ENCODE results near the gene ELP5.

The ELP5 gene

DNA sequence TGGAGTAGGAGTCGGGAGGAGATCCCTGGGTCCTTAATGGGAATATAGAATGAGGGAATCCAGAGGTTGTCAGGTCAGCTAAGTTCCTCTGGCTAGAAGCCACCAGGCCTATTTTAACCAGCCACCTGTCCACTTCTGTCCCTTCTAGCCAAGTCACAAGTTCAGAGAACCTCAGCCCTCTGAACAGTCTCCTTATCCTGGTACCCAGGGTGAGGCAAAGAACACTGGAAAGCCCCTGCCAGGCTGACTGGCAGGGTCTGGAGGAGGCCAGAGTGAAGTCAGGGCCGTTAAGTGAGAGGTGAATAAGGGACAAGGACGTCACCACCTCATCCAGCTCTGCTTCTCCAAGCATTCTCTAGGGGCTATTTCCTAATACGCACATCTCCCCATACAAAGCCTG is 3.2 kb upstream of the ELP5 start:
- ATAC-seq (ENCODE audit: low read depth) = no peak
- no peak overlapping the region for H3K4me3 ChIP-seq (ENCODE audit: severe bottlenecking)
- H3K36me3 ChIP-seq (ENCODE audit: low read depth) = peaks cover 36% of the 10 kb centered on the region

DNA sequence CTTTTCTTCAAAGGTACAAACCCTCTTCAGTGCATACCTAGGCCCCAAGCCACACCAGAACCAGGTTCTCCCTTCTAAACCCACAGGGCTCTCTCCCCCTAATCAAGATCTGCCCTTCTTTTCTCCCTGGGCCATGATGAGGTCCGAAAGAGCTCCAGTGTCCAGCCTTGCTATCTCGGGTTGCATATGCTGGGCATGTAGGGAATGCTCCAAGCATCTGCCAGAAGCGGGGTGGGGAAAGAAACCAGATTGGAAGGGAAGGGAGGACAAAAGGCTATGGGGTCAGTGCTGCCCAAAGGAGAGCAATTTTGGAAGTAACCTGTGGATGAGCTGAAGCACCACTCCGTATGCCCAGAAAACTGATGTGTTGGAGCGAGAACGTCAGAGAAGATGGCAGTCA is 2.8 kb upstream of the ELP5 start:
- no peak overlapping the region for H3K27ac ChIP-seq (ENCODE audit: poor library complexity, severe bottlenecking)
- no peaks in the 10 kb centered on the region for H3K9me3 ChIP-seq (ENCODE audit: severe bottlenecking)
- H3K27me3 ChIP-seq (ENCODE audit: insufficient read depth, poor library complexity, severe bottlenecking) = no peaks in the 10 kb centered on the region
- peaks cover 37% of the 10 kb centered on the region for H3K36me3 ChIP-seq (ENCODE audit: low read depth)
- DNase-seq (ENCODE audit: low spot score) (no peak), ATAC-seq (ENCODE audit: low read depth) (no peak)
- TF ChIP-seq, protein P1, sequence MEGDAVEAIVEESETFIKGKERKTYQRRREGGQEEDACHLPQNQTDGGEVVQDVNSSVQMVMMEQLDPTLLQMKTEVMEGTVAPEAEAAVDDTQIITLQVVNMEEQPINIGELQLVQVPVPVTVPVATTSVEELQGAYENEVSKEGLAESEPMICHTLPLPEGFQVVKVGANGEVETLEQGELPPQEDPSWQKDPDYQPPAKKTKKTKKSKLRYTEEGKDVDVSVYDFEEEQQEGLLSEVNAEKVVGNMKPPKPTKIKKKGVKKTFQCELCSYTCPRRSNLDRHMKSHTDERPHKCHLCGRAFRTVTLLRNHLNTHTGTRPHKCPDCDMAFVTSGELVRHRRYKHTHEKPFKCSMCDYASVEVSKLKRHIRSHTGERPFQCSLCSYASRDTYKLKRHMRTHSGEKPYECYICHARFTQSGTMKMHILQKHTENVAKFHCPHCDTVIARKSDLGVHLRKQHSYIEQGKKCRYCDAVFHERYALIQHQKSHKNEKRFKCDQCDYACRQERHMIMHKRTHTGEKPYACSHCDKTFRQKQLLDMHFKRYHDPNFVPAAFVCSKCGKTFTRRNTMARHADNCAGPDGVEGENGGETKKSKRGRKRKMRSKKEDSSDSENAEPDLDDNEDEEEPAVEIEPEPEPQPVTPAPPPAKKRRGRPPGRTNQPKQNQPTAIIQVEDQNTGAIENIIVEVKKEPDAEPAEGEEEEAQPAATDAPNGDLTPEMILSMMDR (IDR thresholded peaks at IDR 0.05; ENCODE audit: poor library complexity, severe bottlenecking) = no peak
- H3K4me3 ChIP-seq (ENCODE audit: severe bottlenecking) = no peak overlapping the region
- no peaks in the 10 kb centered on the region for H3K4me1 ChIP-seq (ENCODE audit: insufficient read depth, poor library complexity, severe bottlenecking)

More for the DNA sequence above, 3.2 kb upstream of the ELP5 start:
- H3K4me1 ChIP-seq (ENCODE audit: insufficient read depth, poor library complexity, severe bottlenecking) = no peaks in the 10 kb centered on the region
- no peaks in the 10 kb centered on the region for H3K9me3 ChIP-seq (ENCODE audit: severe bottlenecking)
- H3K27me3 ChIP-seq (ENCODE audit: insufficient read depth, poor library complexity, severe bottlenecking) = no peaks in the 10 kb centered on the region
- no peak for DNase-seq (ENCODE audit: low spot score)
- no peak overlapping the region for H3K27ac ChIP-seq (ENCODE audit: poor library complexity, severe bottlenecking)
- TF ChIP-seq, protein P1 (IDR thresholded peaks at IDR 0.05; ENCODE audit: poor library complexity, severe bottlenecking) = no peak

DNA sequence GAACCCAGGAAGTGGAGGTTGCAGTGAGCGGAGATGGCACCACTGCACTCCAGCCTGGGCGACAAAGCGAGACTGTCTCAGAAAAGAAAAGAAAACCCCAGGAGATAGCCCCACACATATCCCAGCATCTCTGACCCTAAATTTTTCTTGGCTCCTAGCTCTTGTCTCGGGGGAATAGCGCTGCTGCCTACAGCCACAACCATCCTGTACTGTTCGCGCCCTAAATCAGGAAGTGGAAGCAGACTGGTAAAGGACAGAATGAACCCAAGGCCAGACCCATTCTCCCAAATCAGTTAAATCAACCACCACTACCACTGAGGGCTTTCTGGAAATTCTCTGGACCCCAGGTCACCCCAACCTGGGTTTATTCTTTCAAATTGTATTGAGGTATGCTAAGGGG is 2.2 kb upstream of the ELP5 start:
- DNase-seq (ENCODE audit: low spot score) = no peak
- TF ChIP-seq, protein P1 (IDR thresholded peaks at IDR 0.05; ENCODE audit: poor library complexity, severe bottlenecking) = no peak
- no peak for ATAC-seq (ENCODE audit: low read depth)
- no peaks in the 10 kb centered on the region for H3K27me3 ChIP-seq (ENCODE audit: insufficient read depth, poor library complexity, severe bottlenecking)
- no peaks in the 10 kb centered on the region for H3K9me3 ChIP-seq (ENCODE audit: severe bottlenecking)
- H3K4me1 ChIP-seq (ENCODE audit: insufficient read depth, poor library complexity, severe bottlenecking) = no peaks in the 10 kb centered on the region
- H3K36me3 ChIP-seq (ENCODE audit: low read depth) = peaks cover 35% of the 10 kb centered on the region
- no peak overlapping the region for H3K27ac ChIP-seq (ENCODE audit: poor library complexity, severe bottlenecking)
- no peak overlapping the region for H3K4me3 ChIP-seq (ENCODE audit: severe bottlenecking)

DNA sequence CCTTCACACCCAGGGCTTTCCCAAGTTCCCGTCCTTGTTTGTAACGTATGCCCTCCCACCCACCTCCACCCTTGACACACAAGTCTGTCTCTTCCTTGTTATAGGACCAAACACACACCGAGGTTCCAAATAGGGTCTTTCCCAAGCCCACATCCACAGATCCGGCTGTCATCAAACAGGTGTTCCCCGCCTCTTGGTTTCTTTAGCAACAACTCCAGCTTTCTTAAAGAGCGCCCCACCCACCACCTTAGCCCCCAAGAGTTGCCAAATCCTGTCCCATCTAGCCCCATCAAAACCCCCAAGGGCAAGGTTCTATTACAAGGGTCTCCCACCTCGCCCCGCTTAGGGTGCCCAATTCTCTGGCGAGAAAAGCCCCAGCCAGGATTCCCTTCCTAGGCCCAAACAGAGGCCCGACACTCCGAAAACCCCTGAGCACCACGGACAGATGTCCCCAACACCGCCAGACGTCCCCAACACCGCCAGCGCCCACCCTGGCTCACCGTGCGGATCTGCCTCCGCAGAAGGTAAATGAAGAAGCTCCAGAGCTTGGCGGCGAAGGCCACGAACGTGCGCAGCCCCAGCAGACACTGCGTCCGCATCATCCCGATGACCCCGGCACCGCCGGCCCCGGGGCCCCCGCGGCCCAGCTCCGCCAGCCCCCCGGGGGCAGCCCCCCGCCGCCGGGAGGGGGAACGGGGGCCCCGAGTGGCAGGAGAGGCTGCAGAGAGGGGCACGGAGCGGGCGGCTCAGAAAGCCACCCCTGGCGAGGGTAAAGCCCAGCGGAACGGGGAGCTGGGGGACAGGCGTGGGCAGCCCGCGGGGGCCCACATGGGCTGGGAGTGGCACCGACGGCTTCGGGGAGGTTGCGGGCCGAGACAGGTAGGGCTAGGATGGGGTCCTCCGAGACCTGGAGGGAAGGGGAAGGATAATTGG is 1.1 kb upstream of the ELP5 start:
- Histone ChIP-seq H3K27ac (ENCODE audit: poor library complexity, severe bottlenecking) (peak overlapping the region; percentile 70), H3K9me3 (ENCODE audit: severe bottlenecking) (no peaks in the 10 kb centered on the region), H3K4me1 (ENCODE audit: insufficient read depth, poor library complexity, severe bottlenecking) (no peaks in the 10 kb centered on the region), H3K4me3 (ENCODE audit: severe bottlenecking) (peak overlapping the region; percentile 62), H3K27me3 (ENCODE audit: insufficient read depth, poor library complexity, severe bottlenecking) (no peaks in the 10 kb centered on the region), H3K36me3 (ENCODE audit: low read depth) (peaks cover 34% of the 10 kb centered on the region)
- DNase-seq (ENCODE audit: low spot score) (no peak), ATAC-seq (ENCODE audit: low read depth) (peak; percentile 3; the same call in 2 of the 3 replicates)
- TF ChIP-seq, protein P1 (IDR thresholded peaks at IDR 0.05; ENCODE audit: poor library complexity, severe bottlenecking) = no peak
